GM12878 (cell line): Measurements from ENCODE around the gene ZDHHC11B.

ENCODE experiments used
- EP300 ChIP-seq, 2 experiments: fragments of 150-350 bp in 1 of 2; IDR thresholded peaks; 2 replicates each; pipeline ENCODE4 v1.6.1; 2011 to 2012; ENCODE audit warnings: low read depth in 2 of 2, low read length in 2 of 2, borderline replicate concordance in 1 of 2, improper control_type of control experiment in 1 of 2, inconsistent platforms in 1 of 2; ENCODE audit not compliant: control insufficient read depth in 1 of 2
- EZH2 ChIP-seq: IDR thresholded peaks from 2 replicates; pipeline ENCODE4 v1.6.1; 2012; ENCODE audit warnings: low read depth, mild to moderate bottlenecking, control low read depth, inconsistent platforms, low read length, borderline replicate concordance; ENCODE audit not compliant: control insufficient read depth
- FOXM1 ChIP-seq: IDR thresholded peaks from 2 replicates; pipeline ENCODE4 v1.6.1; 2012; ENCODE audit warnings: low read depth, mild to moderate bottlenecking, inconsistent platforms, low read length, moderate library complexity
- HCFC1 ChIP-seq: fragments of 150-350 bp; IDR thresholded peaks from 2 replicates; pipeline ENCODE4 v1.6.1; 2014; ENCODE audit warnings: low read length
- MYC ChIP-seq: IDR thresholded peaks from 2 replicates; pipeline ENCODE4 v1.6.1; 2011; ENCODE audit warnings: mild to moderate bottlenecking, low read length, moderate library complexity, inconsistent platforms; ENCODE audit not compliant: insufficient read depth, insufficient replicate concordance, insufficient read length, severe bottlenecking
- NBN ChIP-seq: fragments of 450-650 bp; IDR thresholded peaks from 2 replicates; pipeline ENCODE4 v1.6.1; 2016
- NRF1 ChIP-seq: conservative IDR thresholded peaks from 2 replicates; pipeline ENCODE4 v1.6.1; 2011; ENCODE audit warnings: mild to moderate bottlenecking, low read depth, low read length, improper control_type of control experiment
- POLR2A ChIP-seq: IDR thresholded peaks from 2 replicates; pipeline ENCODE4 v1.6.1; 2011; ENCODE audit warnings: low read depth, mild to moderate bottlenecking, low read length
- POLR2AphosphoS5 ChIP-seq: IDR thresholded peaks from 2 replicates; pipeline ENCODE4 v1.6.1; 2011; ENCODE audit warnings: mild to moderate bottlenecking, low read length, inconsistent platforms
- TARDBP ChIP-seq: IDR thresholded peaks from 2 replicates; pipeline ENCODE4 v1.6.1; 2016; ENCODE audit warnings: borderline replicate concordance
- YY1 ChIP-seq: IDR thresholded peaks from 2 replicates; pipeline ENCODE4 v1.6.1; 2011; ENCODE audit warnings: low read depth, mild to moderate bottlenecking, low read length
- ZBTB11 ChIP-seq: fragments of 450-650 bp; formaldehyde crosslinking; IDR thresholded peaks from 2 replicates; pipeline ENCODE4 v1.5.0; 2022; ENCODE audit warnings: mild to moderate bottlenecking, missing genetic modification characterization
- TF ChIP-seq, protein P1 (sequence below), 3 experiments: IDR thresholded peaks in 2 of 3; conservative IDR thresholded peaks in 1 of 3; 2 replicates each; pipeline ENCODE4 v1.5.1; 2011; ENCODE audit warnings: low read depth in 3 of 3, low read length in 3 of 3, mild to moderate bottlenecking in 3 of 3, control low read depth in 2 of 3, moderate library complexity in 2 of 3, inconsistent platforms in 1 of 3, mixed read lengths in 1 of 3; ENCODE audit not compliant: control insufficient read depth in 2 of 3, insufficient read depth in 1 of 3; ENCODE audit errors: extremely low read depth in 1 of 3
- TF ChIP-seq, protein P2 (sequence below): IDR thresholded peaks from 2 replicates; pipeline ENCODE4 v1.6.1; 2012; ENCODE audit warnings: improper control_type of control experiment, low read depth, low read length; ENCODE audit not compliant: insufficient replicate concordance

DNA sequence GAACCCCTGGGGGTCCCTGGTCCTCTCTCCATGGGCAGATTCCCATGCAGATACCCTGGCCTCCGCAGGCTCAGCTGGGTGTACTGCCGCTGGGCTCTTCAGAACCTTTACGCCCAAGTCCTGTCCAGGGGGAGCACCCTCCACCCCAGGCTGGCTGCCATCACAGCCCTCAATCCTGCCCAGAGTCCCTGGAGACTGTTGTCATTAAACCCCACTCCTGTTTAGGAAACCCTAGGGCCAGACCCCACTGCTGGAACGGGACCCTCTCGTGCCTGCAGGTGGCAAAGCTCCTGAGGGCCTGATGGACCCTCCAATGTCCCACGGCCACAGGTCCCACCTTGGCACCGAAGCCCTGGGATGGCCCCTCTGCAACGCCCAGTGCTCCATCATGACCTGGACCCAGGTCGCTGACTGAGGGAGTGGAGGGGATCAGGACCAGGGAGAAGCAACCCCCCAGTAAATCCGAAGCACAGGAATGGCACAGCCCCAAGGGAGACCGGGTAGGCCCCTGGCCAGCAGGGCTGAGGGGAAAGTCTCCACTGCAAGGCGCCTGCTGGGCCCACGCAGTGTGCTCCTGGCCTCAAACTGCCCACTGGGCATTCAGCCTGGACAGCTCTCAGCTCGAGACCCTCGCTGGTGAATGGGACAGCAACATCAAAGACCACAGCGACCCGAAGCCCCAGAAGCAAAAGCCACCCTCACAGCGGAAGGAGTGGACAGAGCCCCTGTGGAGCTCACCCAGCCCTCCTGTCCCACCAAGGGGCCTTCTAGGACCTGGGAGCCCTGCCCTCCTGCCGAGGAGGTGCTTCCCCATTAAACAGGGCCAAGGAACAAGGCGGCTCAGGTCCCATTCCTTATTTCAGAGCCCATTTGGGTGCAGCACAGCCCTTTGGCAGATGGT, 8.3 kb downstream of the ZDHHC11B start:
- TF ChIP-seq HCFC1 (no peak), POLR2A (no peak), ZBTB11 (CRISPR knock-in tag) (no peak), TARDBP (no peak), NBN (no peak), POLR2AphosphoS5 (no peak), FOXM1 (no peak), EZH2 (no peak), MYC (no peak), EP300 (IDR thresholded peaks at IDR 0.05; ENCODE audit: borderline replicate concordance in 1 of 2, control insufficient read depth in 1 of 2, low read depth in 2 of 2, low read length in 2 of 2) (no peak), NRF1 (no peak), YY1 (no peak)
- TF ChIP-seq, protein P1, sequence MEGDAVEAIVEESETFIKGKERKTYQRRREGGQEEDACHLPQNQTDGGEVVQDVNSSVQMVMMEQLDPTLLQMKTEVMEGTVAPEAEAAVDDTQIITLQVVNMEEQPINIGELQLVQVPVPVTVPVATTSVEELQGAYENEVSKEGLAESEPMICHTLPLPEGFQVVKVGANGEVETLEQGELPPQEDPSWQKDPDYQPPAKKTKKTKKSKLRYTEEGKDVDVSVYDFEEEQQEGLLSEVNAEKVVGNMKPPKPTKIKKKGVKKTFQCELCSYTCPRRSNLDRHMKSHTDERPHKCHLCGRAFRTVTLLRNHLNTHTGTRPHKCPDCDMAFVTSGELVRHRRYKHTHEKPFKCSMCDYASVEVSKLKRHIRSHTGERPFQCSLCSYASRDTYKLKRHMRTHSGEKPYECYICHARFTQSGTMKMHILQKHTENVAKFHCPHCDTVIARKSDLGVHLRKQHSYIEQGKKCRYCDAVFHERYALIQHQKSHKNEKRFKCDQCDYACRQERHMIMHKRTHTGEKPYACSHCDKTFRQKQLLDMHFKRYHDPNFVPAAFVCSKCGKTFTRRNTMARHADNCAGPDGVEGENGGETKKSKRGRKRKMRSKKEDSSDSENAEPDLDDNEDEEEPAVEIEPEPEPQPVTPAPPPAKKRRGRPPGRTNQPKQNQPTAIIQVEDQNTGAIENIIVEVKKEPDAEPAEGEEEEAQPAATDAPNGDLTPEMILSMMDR (IDR thresholded peaks at IDR 0.05 in 2 of 3, conservative IDR thresholded peaks at IDR 0.05 in 1 of 3; ENCODE audit: control insufficient read depth in 2 of 3, extremely low read depth in 1 of 3, insufficient read depth in 1 of 3, low read depth in 3 of 3, low read length in 3 of 3), result no peak
- TF ChIP-seq, protein P2, sequence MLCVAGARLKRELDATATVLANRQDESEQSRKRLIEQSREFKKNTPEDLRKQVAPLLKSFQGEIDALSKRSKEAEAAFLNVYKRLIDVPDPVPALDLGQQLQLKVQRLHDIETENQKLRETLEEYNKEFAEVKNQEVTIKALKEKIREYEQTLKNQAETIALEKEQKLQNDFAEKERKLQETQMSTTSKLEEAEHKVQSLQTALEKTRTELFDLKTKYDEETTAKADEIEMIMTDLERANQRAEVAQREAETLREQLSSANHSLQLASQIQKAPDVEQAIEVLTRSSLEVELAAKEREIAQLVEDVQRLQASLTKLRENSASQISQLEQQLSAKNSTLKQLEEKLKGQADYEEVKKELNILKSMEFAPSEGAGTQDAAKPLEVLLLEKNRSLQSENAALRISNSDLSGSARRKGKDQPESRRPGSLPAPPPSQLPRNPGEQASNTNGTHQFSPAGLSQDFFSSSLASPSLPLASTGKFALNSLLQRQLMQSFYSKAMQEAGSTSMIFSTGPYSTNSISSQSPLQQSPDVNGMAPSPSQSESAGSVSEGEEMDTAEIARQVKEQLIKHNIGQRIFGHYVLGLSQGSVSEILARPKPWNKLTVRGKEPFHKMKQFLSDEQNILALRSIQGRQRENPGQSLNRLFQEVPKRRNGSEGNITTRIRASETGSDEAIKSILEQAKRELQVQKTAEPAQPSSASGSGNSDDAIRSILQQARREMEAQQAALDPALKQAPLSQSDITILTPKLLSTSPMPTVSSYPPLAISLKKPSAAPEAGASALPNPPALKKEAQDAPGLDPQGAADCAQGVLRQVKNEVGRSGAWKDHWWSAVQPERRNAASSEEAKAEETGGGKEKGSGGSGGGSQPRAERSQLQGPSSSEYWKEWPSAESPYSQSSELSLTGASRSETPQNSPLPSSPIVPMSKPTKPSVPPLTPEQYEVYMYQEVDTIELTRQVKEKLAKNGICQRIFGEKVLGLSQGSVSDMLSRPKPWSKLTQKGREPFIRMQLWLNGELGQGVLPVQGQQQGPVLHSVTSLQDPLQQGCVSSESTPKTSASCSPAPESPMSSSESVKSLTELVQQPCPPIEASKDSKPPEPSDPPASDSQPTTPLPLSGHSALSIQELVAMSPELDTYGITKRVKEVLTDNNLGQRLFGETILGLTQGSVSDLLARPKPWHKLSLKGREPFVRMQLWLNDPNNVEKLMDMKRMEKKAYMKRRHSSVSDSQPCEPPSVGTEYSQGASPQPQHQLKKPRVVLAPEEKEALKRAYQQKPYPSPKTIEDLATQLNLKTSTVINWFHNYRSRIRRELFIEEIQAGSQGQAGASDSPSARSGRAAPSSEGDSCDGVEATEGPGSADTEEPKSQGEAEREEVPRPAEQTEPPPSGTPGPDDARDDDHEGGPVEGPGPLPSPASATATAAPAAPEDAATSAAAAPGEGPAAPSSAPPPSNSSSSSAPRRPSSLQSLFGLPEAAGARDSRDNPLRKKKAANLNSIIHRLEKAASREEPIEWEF, result no peak
